SK-N-SH treated with all-trans-retinoic acid at 6 μM for 48 hours (cell line): ENCODE data around the gene NLE1.

Experiments used
- ATAC-seq: fragments of 200-7000 bp; cut with Tn5 transposase; 3 replicates; pipeline ENCODE4 v1.9.1; 2020; ENCODE audit warnings: mild to moderate bottlenecking, moderate library complexity
- ARNTL ChIP-seq: fragments of 450-650 bp; formaldehyde crosslinking; IDR thresholded peaks from 2 replicates; pipeline ENCODE4 v1.5.0; 2020; ENCODE audit warnings: low read depth, mild to moderate bottlenecking, moderate library complexity, borderline replicate concordance
- CSDC2 ChIP-seq: fragments of 250-450 bp; sonication (Bioruptor Pico); IDR thresholded peaks from 2 replicates; pipeline ENCODE4 v1.5.0; 2020; ENCODE audit warnings: mild to moderate bottlenecking, moderate library complexity
- OSR1 ChIP-seq: fragments of 250-450 bp; sonication (Bioruptor Pico); IDR thresholded peaks from 2 replicates; pipeline ENCODE4 v1.8.0; 2022; ENCODE audit warnings: moderate library complexity, mild to moderate bottlenecking, inconsistent platforms
- TOX ChIP-seq: fragments of 250-450 bp; sonication (Bioruptor Pico); IDR thresholded peaks from 2 replicates; pipeline ENCODE4 v1.8.0; 2021; ENCODE audit warnings: mild to moderate bottlenecking, moderate library complexity, borderline replicate concordance
- ZFP30 ChIP-seq: fragments of 450-650 bp; formaldehyde crosslinking; IDR thresholded peaks from 2 replicates; pipeline ENCODE4 v1.5.0; 2022; ENCODE audit warnings: mild to moderate bottlenecking, moderate library complexity
- ZNF565 ChIP-seq: fragments of 450-650 bp; formaldehyde crosslinking; conservative IDR thresholded peaks from 2 replicates; pipeline ENCODE4 v1.5.0; 2020; ENCODE audit warnings: low read depth, mild to moderate bottlenecking, moderate library complexity
- ZNF8 ChIP-seq: fragments of 450-650 bp; formaldehyde crosslinking; IDR thresholded peaks from 2 replicates; pipeline ENCODE4 v1.5.0; 2020; ENCODE audit warnings: mild to moderate bottlenecking, moderate library complexity
- TF ChIP-seq, protein P1 (sequence below): fragments of 250-450 bp; sonication (Bioruptor Pico); IDR thresholded peaks from 2 replicates; pipeline ENCODE4 v1.5.1; 2020; ENCODE audit warnings: low read depth, mild to moderate bottlenecking, moderate library complexity
- TF ChIP-seq, protein P2 (sequence below): fragments of 250-450 bp; sonication (Bioruptor Pico); IDR thresholded peaks from 2 replicates; pipeline ENCODE4 v1.8.0; 2020; ENCODE audit warnings: mild to moderate bottlenecking, moderate library complexity, borderline replicate concordance
- TF ChIP-seq, protein P3 (sequence below): fragments of 250-450 bp; sonication (Bioruptor Pico); IDR thresholded peaks from 2 replicates; pipeline ENCODE4 v1.5.0; 2020; ENCODE audit warnings: mild to moderate bottlenecking, moderate library complexity
- TF ChIP-seq, protein P4 (sequence below): fragments of 250-450 bp; sonication (Bioruptor Pico); IDR thresholded peaks from 2 replicates; pipeline ENCODE4 v1.8.0; 2021; ENCODE audit warnings: low read depth, mild to moderate bottlenecking, moderate library complexity, borderline replicate concordance
- TF ChIP-seq, protein P5 (sequence below): fragments of 250-450 bp; sonication (Bioruptor Pico); IDR thresholded peaks from 2 replicates; pipeline ENCODE4 v1.5.1; 2021; ENCODE audit warnings: mild to moderate bottlenecking, moderate library complexity

The NLE1 gene

DNA sequence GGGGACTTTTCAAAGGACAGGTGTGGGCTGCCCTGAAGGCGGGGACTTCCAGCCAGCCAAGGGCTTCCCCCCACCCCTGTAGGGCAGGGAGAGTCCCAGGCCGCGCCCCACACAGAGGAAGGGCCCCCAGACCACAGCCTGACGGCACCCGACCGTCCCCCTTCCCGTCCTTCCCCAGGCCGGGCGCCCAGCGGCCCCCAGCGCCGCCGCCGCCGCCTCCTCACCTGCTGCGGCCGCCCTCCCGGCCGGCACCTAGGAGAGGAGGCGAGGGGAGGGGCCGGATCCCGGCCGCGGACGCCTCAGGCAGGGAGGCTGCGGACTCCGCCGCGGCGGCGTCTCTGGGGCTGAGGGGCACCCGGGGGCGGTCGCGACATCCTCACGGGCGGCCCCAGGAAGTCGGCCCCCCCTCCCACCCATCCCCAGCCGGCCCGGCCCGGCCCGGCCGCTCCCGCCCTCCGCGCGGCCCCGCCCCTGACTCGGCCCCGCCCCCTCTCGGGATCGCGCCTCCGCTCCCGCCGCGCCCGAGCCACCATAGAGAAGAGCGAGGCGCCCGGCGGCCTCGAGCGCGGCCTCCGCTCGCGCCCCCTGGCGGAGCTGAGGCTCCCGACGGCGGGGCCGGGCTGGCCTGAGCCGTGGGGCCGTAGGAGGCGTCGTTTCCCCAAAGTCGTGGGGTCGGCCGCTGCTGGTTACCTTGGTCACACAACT lies 53.1 kb downstream of the NLE1 start:
- ATAC-seq = peak; percentile 86
- TF ChIP-seq, protein P1, sequence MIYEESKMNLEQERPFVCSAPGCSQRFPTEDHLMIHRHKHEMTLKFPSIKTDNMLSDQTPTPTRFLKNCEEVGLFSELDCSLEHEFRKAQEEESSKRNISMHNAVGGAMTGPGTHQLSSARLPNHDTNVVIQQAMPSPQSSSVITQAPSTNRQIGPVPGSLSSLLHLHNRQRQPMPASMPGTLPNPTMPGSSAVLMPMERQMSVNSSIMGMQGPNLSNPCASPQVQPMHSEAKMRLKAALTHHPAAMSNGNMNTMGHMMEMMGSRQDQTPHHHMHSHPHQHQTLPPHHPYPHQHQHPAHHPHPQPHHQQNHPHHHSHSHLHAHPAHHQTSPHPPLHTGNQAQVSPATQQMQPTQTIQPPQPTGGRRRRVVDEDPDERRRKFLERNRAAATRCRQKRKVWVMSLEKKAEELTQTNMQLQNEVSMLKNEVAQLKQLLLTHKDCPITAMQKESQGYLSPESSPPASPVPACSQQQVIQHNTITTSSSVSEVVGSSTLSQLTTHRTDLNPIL (CRISPR knock-in tag) = no peak
- TF ChIP-seq TOX (CRISPR knock-in tag) = no peak
- TF ChIP-seq ZFP30 (CRISPR knock-in tag) = no peak
- TF ChIP-seq ZNF565 = no peak
- TF ChIP-seq, protein P2, sequence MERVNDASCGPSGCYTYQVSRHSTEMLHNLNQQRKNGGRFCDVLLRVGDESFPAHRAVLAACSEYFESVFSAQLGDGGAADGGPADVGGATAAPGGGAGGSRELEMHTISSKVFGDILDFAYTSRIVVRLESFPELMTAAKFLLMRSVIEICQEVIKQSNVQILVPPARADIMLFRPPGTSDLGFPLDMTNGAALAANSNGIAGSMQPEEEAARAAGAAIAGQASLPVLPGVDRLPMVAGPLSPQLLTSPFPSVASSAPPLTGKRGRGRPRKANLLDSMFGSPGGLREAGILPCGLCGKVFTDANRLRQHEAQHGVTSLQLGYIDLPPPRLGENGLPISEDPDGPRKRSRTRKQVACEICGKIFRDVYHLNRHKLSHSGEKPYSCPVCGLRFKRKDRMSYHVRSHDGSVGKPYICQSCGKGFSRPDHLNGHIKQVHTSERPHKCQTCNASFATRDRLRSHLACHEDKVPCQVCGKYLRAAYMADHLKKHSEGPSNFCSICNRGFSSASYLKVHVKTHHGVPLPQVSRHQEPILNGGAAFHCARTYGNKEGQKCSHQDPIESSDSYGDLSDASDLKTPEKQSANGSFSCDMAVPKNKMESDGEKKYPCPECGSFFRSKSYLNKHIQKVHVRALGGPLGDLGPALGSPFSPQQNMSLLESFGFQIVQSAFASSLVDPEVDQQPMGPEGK (CRISPR knock-in tag) = 0 out of 2 replicates have a peak, but pooled peaks have one; percentile 2
- TF ChIP-seq, protein P3, sequence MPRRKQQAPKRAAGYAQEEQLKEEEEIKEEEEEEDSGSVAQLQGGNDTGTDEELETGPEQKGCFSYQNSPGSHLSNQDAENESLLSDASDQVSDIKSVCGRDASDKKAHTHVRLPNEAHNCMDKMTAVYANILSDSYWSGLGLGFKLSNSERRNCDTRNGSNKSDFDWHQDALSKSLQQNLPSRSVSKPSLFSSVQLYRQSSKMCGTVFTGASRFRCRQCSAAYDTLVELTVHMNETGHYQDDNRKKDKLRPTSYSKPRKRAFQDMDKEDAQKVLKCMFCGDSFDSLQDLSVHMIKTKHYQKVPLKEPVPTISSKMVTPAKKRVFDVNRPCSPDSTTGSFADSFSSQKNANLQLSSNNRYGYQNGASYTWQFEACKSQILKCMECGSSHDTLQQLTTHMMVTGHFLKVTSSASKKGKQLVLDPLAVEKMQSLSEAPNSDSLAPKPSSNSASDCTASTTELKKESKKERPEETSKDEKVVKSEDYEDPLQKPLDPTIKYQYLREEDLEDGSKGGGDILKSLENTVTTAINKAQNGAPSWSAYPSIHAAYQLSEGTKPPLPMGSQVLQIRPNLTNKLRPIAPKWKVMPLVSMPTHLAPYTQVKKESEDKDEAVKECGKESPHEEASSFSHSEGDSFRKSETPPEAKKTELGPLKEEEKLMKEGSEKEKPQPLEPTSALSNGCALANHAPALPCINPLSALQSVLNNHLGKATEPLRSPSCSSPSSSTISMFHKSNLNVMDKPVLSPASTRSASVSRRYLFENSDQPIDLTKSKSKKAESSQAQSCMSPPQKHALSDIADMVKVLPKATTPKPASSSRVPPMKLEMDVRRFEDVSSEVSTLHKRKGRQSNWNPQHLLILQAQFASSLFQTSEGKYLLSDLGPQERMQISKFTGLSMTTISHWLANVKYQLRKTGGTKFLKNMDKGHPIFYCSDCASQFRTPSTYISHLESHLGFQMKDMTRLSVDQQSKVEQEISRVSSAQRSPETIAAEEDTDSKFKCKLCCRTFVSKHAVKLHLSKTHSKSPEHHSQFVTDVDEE (CRISPR knock-in tag) = no peak
- no peak for TF ChIP-seq CSDC2 (CRISPR knock-in tag)
- TF ChIP-seq, all 23 proteins: peak for 1

DNA sequence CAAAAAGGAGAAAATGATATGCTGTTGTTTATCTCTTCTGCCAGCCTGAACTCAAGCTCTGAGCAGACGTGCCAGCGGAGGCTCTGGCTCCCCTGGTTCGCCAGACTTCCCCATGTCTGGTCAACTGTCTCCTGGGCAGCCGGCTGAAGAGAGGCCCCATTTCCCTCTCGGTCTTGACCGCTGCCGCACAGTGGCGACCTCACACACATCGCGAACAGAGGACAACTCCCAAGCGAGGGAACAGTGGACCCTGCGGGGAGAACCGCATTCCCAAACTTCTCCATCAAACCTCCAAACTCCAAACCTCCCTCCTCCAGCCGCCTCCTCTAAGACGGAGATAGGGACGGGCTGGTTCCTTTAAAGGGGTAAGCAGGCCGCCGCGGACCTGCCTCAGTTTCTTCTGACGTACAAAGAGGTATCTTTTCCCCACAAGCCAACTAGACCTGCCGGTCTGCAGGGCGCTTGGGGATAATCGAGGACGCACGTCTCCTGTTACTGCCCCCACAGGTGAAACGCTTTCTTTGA lies 53.7 kb downstream of the NLE1 start:
- no peak for TF ChIP-seq OSR1 (CRISPR knock-in tag)
- no peak for TF ChIP-seq ARNTL (CRISPR knock-in tag)
- TF ChIP-seq, protein P2 (CRISPR knock-in tag) = 0 out of 2 replicates have a peak, but pooled peaks have one; percentile 16
- TF ChIP-seq, protein P3 (CRISPR knock-in tag) = no peak
- 0 out of 2 replicates have a peak, but pooled peaks have one; percentile 47 for TF ChIP-seq ZNF8 (CRISPR knock-in tag)
- TF ChIP-seq, protein P4, sequence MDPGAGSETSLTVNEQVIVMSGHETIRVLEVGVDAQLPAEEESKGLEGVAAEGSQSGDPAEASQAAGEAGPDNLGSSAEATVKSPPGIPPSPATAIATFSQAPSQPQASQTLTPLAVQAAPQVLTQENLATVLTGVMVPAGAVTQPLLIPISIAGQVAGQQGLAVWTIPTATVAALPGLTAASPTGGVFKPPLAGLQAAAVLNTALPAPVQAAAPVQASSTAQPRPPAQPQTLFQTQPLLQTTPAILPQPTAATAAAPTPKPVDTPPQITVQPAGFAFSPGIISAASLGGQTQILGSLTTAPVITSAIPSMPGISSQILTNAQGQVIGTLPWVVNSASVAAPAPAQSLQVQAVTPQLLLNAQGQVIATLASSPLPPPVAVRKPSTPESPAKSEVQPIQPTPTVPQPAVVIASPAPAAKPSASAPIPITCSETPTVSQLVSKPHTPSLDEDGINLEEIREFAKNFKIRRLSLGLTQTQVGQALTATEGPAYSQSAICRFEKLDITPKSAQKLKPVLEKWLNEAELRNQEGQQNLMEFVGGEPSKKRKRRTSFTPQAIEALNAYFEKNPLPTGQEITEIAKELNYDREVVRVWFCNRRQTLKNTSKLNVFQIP (CRISPR knock-in tag) = no peak
- peak; percentile 77 for ATAC-seq

DNA sequence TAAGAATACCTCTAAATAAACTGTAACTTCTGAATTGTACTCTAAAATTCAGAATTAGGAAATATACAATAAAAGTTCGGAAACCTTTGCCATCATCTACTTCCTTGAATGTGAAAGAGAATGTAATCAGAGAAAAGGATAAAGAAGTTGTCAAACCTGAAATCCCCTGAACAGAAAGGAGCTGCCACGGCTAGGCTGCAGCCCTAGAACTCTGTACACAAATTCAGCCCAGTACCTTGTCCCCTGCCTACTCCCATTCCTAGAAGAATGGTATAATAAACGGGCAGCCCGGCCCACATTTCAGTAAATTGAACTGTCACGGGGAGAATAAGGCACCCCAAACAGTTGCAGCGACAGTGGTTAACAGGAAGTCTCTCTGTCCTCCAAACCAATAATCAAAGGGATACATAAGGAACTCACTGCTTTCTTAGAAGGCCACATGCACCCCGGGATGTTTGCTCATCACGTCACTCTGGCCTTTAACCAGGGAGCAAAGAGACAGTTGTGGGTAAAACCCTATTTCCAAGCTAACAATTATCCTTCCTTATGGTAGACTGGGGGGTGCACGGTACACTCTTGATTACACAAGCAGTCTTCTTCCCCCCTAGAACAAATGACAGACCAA lies 54.3 kb downstream of the NLE1 start:
- TF ChIP-seq, protein P3 (CRISPR knock-in tag) = no peak
- TF ChIP-seq, protein P5, sequence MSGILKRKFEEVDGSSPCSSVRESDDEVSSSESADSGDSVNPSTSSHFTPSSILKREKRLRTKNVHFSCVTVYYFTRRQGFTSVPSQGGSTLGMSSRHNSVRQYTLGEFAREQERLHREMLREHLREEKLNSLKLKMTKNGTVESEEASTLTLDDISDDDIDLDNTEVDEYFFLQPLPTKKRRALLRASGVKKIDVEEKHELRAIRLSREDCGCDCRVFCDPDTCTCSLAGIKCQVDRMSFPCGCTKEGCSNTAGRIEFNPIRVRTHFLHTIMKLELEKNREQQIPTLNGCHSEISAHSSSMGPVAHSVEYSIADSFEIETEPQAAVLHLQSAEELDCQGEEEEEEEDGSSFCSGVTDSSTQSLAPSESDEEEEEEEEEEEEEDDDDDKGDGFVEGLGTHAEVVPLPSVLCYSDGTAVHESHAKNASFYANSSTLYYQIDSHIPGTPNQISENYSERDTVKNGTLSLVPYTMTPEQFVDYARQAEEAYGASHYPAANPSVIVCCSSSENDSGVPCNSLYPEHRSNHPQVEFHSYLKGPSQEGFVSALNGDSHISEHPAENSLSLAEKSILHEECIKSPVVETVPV = no peak
- peak; percentile 3 for ATAC-seq
